NT2/D1 (cell line): Measurements from ENCODE around the gene NTHL1.

ENCODE experiments used
- YY1 ChIP-seq: IDR thresholded peaks from 2 replicates; pipeline ENCODE4 v1.6.1; 2011; ENCODE audit not compliant: insufficient read length, insufficient read depth
- ZNF274 ChIP-seq: IDR thresholded peaks from 2 replicates; pipeline ENCODE4 v1.6.1; 2011; ENCODE audit warnings: mild to moderate bottlenecking, low read depth, low read length

GRCh38 chr16:2032285-2033056 is 15.2 kb downstream of the NTHL1 start:
- TF ChIP-seq ZNF274 (no peak), YY1 (no peak)
